GM18868 (cell line): ENCODE measurements around the gene L2HGDH.
"Not testable (repeated sequence)": the region's sequence is repeated elsewhere in the genome, so short reads cannot be mapped to it uniquely, and the experiment has no call there.

Experiments
- ATAC-seq: cut with Tn5 transposase; IDR thresholded peaks from one replicate; pipeline ENCODE4 v1.9.1; 2021; ENCODE audit warnings: mild to moderate bottlenecking, moderate library complexity; ENCODE audit not compliant: unreplicated experiment

Gene L2HGDH

DNA sequence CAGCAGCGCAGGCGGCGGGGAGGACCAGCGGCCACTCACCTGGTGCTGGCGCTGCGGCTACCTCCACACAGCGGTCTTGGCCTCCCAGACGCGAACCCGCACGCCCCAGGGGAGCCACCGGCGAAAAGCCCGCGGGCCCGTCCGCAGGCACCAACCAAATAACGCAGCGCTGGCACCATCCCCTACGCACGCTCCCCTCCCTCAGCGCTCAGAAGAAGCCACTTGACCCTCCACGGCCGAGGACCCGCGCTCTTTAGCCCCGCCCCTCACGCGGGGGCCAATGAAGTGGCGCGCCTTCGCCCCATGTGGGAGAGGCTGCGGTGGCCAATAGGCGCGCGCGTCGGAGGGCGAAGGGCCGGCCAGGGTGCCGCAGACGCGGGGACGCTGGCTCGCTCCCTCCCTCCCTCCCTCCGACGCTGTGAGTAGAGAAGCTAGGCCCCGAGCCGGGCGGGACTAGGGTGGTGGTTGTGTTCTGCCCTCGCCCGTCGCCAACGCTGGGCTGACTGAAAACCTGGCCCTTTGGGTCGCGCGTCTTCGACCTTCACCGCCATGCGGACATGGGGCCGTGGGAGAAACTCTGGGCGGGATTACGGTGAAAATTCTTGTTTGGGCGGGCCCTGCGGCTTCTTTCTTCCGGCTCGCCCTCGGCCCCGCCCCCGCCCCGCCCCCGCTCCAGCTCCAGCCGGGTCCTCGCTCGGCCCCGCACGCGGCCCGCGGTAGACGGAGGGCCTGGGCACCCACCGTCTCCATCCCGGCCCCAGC, at the start of gene L2HGDH, which contains the start of gene DMAC2L:
Gene L2HGDH, minus strand, starts transcription at position 258 of the 762 bp plus-strand sequence. Its CDS starts 79 bp downstream, at position 179.
Gene DMAC2L, plus strand, starts transcription at position 353 of the 762 bp plus-strand sequence. CDS start 9,164 bp downstream, outside the sequence.
- peak; percentile 93 for ATAC-seq

DNA sequence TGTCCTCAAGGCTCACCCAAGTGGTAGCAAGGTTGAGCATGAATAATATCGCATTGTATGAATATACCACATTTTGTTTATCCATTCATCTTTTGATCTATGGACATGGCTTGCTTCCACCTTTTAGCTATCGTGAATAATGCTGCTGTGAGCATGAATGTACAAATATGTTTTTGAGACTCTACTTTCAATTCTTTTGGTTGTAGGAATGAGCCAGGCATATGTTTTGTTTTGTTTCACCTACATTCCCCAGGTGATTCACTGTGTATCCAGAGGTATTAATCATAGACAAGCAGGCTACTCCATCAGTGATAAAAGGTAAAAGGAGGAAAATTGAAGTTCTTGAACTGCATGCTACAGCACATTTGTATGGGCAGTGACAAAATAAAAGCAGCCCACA, 48.8 kb upstream of the L2HGDH start:
- no peak for ATAC-seq

GRCh38 chr14:50360093-50360492, 48.1 kb upstream of the L2HGDH start:
- ATAC-seq, result no peak

- no peak for ATAC-seq
These were observed 47.6 kb upstream of the L2HGDH start for GRCh38 chr14:50359631-50360030.

DNA sequence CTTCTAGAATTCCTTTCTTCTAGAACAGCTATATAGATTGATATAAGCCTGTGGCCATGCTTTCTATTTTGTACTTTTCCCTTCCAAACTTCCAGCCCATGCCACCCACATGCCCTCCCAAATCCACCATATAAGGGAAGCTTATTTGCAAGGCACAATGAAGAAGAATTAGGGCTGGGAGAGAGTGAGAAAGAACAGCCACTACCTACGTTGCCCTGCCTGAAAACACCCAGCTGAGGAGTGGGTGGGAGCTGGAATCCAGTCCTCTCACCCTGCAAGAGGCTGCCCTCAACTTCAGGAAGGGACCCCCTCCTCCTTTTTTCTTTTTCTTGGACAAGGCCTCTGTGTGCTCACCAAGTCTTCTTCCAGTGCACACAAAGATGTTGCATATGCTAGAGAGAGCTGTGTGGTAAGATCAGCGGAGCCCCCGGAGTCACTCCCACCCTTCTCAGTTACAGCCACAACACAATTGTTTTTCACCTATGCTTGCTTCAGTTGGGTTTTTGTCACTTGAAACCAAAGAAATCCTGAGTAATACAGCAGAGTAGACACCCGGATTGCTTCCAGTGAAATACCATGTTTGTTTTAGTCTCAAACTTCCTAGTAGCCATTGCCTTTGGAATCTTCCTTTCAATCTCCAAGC, 45.8 kb upstream of the L2HGDH start:
- no peak for ATAC-seq

DNA sequence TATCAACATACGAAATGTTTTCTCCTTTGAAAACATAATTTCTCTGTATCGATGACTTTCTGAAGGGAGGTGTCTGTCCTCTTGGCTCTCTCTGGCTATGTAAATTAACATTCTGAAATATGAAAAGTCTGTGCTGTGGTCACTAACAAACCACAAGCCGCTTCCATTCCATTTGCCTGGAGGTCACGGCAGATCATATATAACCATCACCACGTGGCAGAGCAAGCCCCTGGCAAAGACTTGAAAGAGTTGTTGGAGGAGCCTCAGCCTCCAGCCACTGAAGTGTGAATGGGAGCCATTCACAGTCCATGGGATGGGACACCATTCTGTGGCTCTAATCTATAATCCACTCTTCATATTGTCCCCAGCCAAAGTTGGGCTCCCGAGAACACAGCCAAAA, 45.1 kb upstream of the L2HGDH start:
- ATAC-seq, result no peak

GRCh38 chr14:50356283-50356682, 44.3 kb upstream of the L2HGDH start:
- ATAC-seq, result not testable (repeated sequence)

DNA sequence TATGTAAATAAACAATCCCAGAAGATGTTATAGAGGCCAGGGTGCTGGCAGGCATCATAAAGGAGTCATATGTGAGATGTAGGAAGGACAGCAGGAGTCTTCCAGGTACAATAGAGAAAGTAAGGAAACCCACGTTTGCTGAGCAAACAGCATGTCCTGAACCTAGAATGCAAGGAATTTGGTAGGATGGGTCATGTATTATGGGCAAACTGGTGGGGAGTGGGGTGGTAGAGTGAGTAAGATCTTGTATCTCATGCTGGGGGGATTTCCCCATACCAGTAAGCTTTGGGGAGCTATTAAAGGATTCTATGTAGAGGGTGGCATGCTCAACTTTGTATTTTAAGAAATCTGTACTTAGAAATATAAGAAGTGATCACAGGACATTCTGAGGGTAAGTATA, 43.7 kb upstream of the L2HGDH start:
- peak; percentile 34 for ATAC-seq

GRCh38 chr14:50354527-50354926, 42.5 kb upstream of the L2HGDH start:
- ATAC-seq, result no peak

DNA sequence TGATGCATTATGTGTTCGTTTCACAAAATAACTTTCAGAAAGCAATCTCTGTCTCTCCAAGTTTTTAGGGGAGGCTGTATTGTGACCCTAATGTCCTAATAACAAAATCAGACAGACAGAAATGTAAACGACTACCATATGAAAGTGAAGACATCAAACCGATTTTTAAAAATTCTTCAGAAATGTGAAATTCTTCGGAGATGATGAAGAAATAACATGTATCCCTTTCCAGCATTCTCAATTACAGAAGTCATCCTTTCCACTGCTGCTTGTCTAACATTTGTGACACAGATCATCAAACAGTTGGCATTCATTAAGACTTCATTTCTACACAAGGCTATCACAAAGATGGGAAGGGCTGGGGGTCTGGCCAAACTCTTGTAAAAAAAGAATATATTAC, 41.1 kb upstream of the L2HGDH start:
- no peak for ATAC-seq

- no peak for ATAC-seq
These were observed 40.6 kb upstream of the L2HGDH start for GRCh38 chr14:50352584-50352983.

DNA sequence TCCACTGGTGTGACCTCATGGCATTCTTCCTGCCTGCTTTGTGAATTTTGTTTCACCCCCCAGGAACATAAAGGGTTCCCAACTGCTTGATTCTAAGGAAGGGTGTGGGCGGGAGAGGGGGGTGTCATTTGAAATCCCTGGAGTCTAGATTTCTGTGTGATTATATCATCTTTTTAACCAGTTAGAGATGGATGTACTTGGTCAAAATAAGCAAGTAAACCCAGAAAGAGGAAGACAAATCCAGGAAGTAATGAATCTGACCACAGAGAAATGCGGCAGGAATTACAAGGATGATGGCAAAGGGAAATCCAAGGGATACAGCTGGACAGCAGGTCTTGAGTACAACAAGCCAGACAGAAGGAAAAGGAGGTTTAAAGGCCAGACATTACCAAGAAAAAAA, 38.9 kb upstream of the L2HGDH start:
- no peak for ATAC-seq

DNA sequence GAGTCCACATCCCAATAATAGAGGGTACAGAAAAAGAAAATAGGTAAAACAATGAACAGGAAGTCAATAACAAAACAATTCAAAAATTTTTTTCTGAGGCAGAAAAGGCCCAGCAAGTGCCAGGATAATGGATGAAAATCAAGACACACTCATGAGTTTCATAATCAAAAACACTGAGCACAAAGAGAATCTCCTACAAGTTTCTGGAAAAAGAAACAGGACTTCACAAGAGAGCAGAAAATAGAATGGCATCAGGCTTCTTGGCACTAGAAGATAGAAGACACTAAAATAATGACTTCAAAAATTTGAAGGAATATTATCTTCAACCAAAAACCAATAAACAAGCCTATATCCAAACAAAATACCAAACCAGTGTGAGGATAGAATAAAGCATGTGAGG, 36.9 kb upstream of the L2HGDH start:
- no peak for ATAC-seq

DNA sequence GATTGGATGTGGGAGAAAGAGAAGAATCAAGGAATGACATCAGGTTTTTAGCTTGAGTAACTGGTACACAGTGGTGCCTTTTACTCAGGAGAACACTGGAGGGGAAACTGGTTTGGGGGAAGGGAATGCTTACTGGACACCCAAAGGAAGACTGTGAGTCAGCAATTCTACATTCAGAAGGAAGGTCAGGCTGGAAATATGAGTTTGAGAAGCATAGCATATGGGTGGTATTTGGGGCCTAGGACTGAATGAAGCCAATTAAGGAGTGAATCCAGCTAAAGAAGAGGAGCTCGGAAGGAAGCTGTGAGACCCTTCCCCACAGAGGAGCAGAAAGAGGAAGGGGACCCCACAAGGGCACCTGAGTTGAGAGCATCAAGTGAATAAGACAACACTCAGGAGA, 35.5 kb upstream of the L2HGDH start:
- no peak for ATAC-seq

GRCh38 chr14:50345846-50346422, 33.9 kb upstream of the L2HGDH start:
- no peak for ATAC-seq

DNA sequence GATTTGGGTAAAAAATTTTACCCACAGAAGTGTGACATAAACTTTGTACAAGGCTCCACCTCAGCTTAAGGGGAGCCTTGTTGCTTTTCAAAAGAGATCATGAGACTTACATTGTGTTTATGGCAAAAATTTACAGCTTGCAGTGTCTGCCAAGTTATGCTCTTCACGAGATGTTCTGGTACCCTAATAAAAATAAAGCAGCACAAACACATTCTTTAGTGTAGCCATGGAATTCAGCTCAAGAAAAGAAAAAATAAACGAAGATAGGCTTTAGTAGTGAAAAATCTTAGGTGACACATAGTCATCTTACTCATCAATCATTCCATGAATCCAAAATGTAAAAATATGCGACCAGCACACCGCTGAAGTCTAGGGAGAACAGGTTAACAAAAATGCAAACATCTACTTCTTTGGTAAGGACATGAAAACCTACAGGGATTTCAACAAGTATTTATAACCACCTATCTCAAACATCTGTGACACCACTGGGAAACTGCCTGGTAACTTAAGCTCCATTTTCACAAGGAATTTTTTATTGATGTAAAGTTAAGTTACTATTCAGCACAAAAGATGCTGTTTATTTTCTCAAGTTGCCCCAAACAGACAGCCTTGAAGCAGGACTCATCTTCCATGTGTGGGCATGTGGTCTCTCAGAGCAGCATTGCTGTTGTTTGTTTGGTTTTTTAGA, 33.0 kb upstream of the L2HGDH start:
- no peak for ATAC-seq

GRCh38 chr14:50344116-50344775, 32.2 kb upstream of the L2HGDH start:
- peak; percentile 93 for ATAC-seq

GRCh38 chr14:50343434-50343833, 31.4 kb upstream of the L2HGDH start:
- no peak for ATAC-seq

DNA sequence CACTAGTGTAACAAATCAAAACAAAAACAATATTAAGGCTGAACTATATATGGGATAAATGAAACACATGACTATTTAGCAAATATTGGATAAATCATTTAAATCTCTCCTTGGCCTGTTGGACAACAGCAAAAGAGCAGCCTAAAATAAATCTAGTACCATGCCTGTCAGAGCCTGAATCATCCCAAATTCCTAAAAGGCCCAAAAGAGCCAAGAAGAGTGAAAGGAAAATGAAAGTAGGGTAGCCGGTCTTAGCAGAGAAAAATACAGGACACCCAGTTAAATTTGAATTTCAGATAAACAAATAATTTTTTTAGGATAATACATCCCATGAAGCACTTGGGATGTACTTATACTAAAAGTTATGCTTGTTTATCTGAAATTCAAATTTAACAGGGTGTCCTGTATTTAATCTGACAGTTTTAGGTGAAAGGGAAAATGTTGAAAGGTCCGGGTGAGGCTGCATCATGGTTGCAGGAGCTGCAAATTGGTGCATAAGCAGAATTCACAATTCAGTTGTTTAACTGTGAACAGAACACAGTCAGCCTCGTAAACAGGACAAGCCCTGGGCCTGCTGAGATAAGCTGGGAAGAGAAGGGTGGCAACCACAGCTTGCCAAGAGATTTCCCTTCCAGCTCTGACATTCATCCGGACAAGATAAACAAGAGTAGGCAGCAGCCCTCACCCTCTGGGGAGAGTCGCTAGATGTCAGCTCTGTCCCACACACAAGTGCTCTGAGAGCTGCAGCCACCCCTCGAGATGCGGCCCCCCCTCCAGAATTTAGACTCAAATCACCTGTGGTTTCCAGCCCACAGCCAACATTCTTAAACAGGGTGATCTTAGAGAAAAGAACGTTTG, 30.4 kb upstream of the L2HGDH start:
- peak; percentile 53 for ATAC-seq

DNA sequence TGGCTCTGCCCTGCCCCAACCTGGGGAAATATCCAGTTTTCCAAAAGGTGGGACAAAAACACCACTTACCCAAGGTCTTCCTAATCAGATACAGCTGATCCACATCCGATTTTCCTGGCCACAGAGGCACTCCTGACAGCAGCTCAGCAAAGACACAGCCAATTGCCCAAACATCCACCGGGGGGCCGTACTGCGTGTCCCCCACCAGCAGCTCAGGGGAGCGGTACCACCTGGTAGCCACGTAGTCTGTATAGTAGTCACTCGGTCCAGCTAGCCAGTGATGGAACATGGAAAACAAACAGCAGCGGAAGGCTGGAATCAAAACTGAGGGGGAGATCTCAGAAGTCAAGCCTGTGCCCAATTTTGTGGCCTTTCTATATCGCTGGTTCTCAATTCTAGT, 28.9 kb upstream of the L2HGDH start:
- no peak for ATAC-seq
